Chondrocyte (in vitro differentiated cells): ENCODE measurements around the gene KRTAP17-1. TPM values are rescaled to one million over a fixed set of nuclear protein-coding genes. Genes with fewer than 3 reads are reported as not detected.

ENCODE experiments used
- DNase-seq: peaks from one replicate; pipeline ENCODE4 v3.0.0; 2021; ENCODE audit warnings: mixed read lengths, low spot score
- H3K27ac Mint-ChIP-seq: one replicate; pipeline ENCODE4 v1.8.0; 2021; ENCODE audit warnings: mild to moderate bottlenecking, moderate library complexity, mixed read lengths; ENCODE audit not compliant: unreplicated experiment
- H3K27me3 Mint-ChIP-seq: 2 replicates; pipeline ENCODE4 v1.8.0; 2021; ENCODE audit warnings: low read depth, mixed read lengths
- H3K36me3 Mint-ChIP-seq: 2 replicates; pipeline ENCODE4 v1.8.0; 2021; ENCODE audit warnings: low read depth, mixed read lengths
- H3K4me1 Mint-ChIP-seq: 2 replicates; pipeline ENCODE4 v1.8.0; 2021; ENCODE audit warnings: low read depth, mild to moderate bottlenecking, mixed read lengths
- H3K4me3 Mint-ChIP-seq: one replicate; pipeline ENCODE4 v1.8.0; 2021; ENCODE audit warnings: mild to moderate bottlenecking, moderate library complexity, mixed read lengths; ENCODE audit not compliant: unreplicated experiment
- H3K9me3 Mint-ChIP-seq: 2 replicates; pipeline ENCODE4 v1.8.0; 2021; ENCODE audit warnings: low read depth, mixed read lengths
- CTCF ChIP-seq: fragments of 200-600 bp; sonication (generic); IDR thresholded peaks from 2 replicates; pipeline ENCODE4 v1.5.0; 2021; ENCODE audit warnings: antibody characterized with exemption, mild to moderate bottlenecking, moderate library complexity
- total RNA-seq: library from RNA; stranded (reverse); gene quantifications from 3 replicates; pipeline ENCODE4 v1.2.1, GENCODE V29; 2021

Gene KRTAP17-1
- total RNA-seq, 1 donor from 2014 or later: not detected

DNA sequence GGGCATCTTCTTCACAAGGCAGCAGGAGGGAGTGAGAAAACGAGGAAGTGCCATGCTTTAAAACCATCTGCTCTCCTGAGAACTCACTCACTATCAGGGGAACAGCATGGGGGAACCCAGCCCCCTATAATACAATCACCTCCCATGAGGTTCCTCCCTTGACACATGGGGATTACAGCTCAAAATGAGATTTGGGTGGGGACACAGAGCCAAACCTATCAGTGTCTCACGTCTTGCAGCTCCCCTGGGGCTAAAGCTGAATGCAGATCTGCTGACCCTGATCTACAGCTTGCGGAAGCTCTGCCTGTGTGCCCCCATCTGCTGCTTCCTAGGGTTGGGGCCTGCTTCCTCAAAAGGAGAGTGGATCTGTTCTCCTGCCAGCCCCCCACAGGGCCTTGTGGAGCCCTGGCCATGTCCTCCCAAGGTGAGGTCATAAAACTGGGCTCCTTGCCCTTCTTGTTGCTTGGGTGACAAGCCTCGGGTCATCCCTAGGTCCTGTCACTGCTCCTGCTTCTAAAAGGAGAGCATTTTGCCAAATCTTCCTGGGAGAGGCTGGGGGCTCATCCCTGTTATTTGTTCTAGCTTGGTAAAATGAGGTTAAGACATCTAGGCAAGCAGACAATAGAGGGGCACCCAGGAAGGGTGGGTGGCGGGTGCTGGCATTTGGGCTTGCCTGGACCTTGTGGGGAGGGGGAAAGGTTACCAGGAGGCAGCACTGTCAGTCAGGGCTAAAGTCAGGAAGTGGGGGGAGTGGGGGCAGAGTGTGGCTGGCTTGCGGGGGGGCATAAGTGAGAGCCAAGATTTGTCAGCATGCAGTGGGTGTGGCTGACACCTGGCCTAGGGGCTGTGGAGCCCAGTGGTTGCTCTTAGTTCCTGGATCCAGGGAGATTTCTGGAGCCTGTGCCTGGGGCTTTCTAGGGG, 19.1 kb upstream of the KRTAP17-1 start:
- no peak overlapping the region for H3K4me3 Mint-ChIP-seq
- no peaks in the 10 kb centered on the region for H3K4me1 Mint-ChIP-seq
- no peaks in the 10 kb centered on the region for H3K9me3 Mint-ChIP-seq
- no peaks in the 10 kb centered on the region for H3K36me3 Mint-ChIP-seq
- DNase-seq: no peak
- peaks cover 8% of the 10 kb centered on the region for H3K27me3 Mint-ChIP-seq
- TF ChIP-seq CTCF: no peak
- no peak overlapping the region for H3K27ac Mint-ChIP-seq

- H3K9me3 Mint-ChIP-seq: no peaks in the 10 kb centered on the region
- H3K27me3 Mint-ChIP-seq: peaks cover 8% of the 10 kb centered on the region
- H3K27ac Mint-ChIP-seq: no peak overlapping the region
- no peak overlapping the region for H3K4me3 Mint-ChIP-seq
- no peaks in the 10 kb centered on the region for H3K36me3 Mint-ChIP-seq
- DNase-seq: no peak
- H3K4me1 Mint-ChIP-seq: no peaks in the 10 kb centered on the region
- no peak for TF ChIP-seq CTCF
Observed at GRCh38 chr17:41333836-41334235, 18.3 kb upstream of the KRTAP17-1 start.

GRCh38 chr17:41333098-41333497, 17.6 kb upstream of the KRTAP17-1 start:
- Mint-ChIP-seq H3K9me3 (no peaks in the 10 kb centered on the region), H3K27me3 (peaks cover 8% of the 10 kb centered on the region), H3K27ac (no peak overlapping the region), H3K4me1 (no peaks in the 10 kb centered on the region), H3K36me3 (no peaks in the 10 kb centered on the region), H3K4me3 (no peak overlapping the region)
- DNase-seq: no peak
- TF ChIP-seq CTCF: no peak

DNA sequence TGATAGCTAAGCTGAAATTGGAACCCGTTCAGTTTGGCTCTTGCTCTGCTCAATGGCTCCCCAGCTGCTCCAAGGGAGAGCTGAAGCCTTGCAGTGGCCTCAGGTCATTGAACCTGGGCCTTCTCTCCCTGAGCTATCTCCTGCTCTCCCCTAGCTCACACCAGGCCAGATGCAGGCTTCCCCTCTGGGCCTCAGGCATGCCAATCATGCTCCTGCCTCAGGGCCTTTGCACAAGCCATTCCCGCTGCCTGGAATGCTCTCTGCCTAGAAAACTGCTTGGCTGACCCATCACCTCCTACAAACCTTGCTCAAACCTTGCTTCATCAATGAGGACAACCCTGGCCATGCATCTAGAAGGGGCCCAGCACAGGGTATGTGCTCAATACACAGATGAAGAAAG, 16.7 kb upstream of the KRTAP17-1 start:
- Mint-ChIP-seq H3K4me3 (no peak overlapping the region), H3K4me1 (no peaks in the 10 kb centered on the region), H3K36me3 (no peaks in the 10 kb centered on the region), H3K27ac (no peak overlapping the region), H3K27me3 (peaks cover 8% of the 10 kb centered on the region), H3K9me3 (no peaks in the 10 kb centered on the region)
- DNase-seq: no peak
- no peak for TF ChIP-seq CTCF

- TF ChIP-seq CTCF: no peak
- Mint-ChIP-seq H3K9me3 (no peaks in the 10 kb centered on the region), H3K36me3 (no peaks in the 10 kb centered on the region), H3K4me3 (no peak overlapping the region), H3K27me3 (peaks cover 8% of the 10 kb centered on the region), H3K27ac (no peak overlapping the region), H3K4me1 (no peaks in the 10 kb centered on the region)
- no peak for DNase-seq
Observed at GRCh38 chr17:41331606-41332005, 16.1 kb upstream of the KRTAP17-1 start.
